Measurements from ENCODE around the gene SLC6A1.
A peak's percentile ranks its signal among the peaks of the same experiment; 100 is the strongest.
"Not testable (repeated sequence)": the region's sequence is repeated elsewhere in the genome, so short reads cannot be mapped to it uniquely, and the experiment has no call there.

The SLC6A1 gene

DNA sequence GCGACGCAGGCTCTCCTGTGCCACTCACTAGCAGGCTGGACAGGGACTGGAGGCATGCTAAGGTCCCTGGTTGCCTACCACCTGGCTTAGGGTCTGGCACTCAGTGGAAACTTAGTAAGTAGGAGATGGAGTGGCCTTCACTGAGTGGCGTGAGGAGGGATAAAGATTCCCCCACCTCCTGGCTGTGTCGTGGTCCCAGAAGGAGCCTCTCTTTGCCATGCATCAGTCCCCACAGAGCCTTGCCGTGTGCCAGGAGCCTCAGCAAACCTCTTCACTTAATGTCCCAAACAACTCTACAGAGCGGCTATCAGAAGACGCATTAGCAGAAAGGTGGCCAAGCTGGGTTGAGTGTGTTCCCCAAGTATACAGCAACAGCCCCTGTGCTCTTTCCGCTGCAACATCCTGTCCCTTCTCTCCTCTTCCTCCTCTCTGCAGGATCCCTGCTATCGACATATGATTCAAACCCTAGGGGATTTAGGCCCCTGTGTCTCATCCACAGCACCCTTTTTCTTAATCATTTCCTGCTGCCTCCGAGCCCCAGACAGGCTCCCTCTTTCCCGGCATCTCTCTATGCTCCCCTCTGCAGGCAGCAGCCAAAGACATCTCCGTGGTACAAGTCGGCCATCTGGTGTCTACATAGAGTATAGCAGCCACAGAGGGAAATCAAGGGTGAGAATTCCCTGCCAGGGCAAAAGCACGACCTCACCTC lies 66.7 kb downstream of the SLC6A1 start:
- Histone ChIP-seq H3K36me3 (ENCODE audit: insufficient read depth, low read depth, low read length) (no peaks in the 10 kb centered on the region), H3K9ac (ENCODE audit: low read depth, low read length) (no peak overlapping the region), H3K27me3 (ENCODE audit: insufficient read depth, low read length) (peaks cover 32% of the 10 kb centered on the region), H3K4me3 (ENCODE audit: low read length) (no peak overlapping the region), H3K9me3 (ENCODE audit: insufficient read depth, low read depth, low read length) (no peaks in the 10 kb centered on the region; the same call in 1 of the 2 replicates), H3K4me1 (ENCODE audit: insufficient read depth, low read length) (no peaks in the 10 kb centered on the region), H3K27ac (ENCODE audit: low read length) (no peak overlapping the region)

DNA sequence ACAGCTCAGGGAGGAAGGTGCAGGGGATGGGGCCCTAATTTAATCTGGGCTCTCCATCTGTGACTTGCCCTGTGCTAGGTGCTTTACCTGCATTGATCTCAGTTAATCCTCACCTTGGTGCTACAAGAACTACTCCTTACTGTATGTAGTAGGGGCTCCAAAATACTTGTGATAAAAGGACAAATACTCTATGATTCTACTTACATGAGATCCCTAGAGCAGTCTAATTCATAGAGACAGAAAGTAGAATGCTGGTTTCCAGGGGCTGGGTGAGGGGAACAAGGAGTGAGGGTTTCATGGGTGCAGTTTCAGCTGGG lies 67.2 kb downstream of the SLC6A1 start:
- no peak overlapping the region for H3K27ac ChIP-seq (ENCODE audit: low read length)
- H3K4me1 ChIP-seq (ENCODE audit: insufficient read depth, low read length): no peaks in the 10 kb centered on the region
- no peak overlapping the region for H3K9ac ChIP-seq (ENCODE audit: low read depth, low read length)
- H3K27me3 ChIP-seq (ENCODE audit: insufficient read depth, low read length): peaks cover 32% of the 10 kb centered on the region
- H3K36me3 ChIP-seq (ENCODE audit: insufficient read depth, low read depth, low read length): no peaks in the 10 kb centered on the region
- H3K9me3 ChIP-seq (ENCODE audit: insufficient read depth, low read depth, low read length): no peaks in the 10 kb centered on the region; the same call in 1 of the 2 replicates
- no peak overlapping the region for H3K4me3 ChIP-seq (ENCODE audit: low read length)

- H3K27ac ChIP-seq (ENCODE audit: low read length): no peak overlapping the region
- H3K4me3 ChIP-seq (ENCODE audit: low read length): peak overlapping the region; percentile 61
- no peaks in the 10 kb centered on the region for H3K4me1 ChIP-seq (ENCODE audit: insufficient read depth, low read length)
- H3K9me3 ChIP-seq (ENCODE audit: insufficient read depth, low read depth, low read length): no peaks in the 10 kb centered on the region; the same call in none of the 2 replicates
- H3K36me3 ChIP-seq (ENCODE audit: insufficient read depth, low read depth, low read length): no peaks in the 10 kb centered on the region
- H3K9ac ChIP-seq (ENCODE audit: low read depth, low read length): no peak overlapping the region
- H3K27me3 ChIP-seq (ENCODE audit: insufficient read depth, low read length): peaks cover 32% of the 10 kb centered on the region
Measured at GRCh38 chr3:11060500-11061251, 68.1 kb downstream of the SLC6A1 start.

DNA sequence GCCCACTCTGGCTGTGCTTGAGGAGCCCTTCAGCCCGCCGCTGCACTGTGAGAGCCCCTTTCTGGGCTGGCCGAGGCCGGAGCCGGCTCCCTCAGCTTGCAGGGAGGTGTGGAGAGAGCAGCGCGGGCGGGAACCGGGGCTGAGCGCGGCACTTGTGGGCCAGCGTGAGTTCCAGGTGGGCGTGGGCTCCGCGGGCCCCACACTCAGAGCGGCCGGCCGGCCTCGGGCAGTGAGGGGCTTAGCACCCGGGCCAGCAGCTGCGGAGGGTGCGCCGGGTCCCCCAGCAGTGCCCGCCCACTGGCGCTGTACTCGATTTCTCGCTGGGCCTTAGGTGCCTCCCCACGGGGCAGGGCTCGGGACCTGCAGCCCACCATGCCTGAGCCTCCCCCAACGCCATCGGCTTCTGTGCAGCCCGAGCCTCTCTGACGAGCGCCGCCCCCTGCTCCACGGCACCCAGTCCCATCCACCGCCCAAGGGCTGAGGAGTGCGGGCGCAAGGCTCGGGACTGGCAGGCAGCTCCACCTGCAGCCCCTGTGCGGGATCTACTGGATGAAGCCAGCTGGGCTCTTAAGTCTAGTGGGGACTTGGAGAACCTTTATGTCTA lies 68.8 kb downstream of the SLC6A1 start:
- H3K4me3 ChIP-seq (ENCODE audit: low read length): peak overlapping the region; percentile 61
- H3K4me1 ChIP-seq (ENCODE audit: insufficient read depth, low read length); H3K36me3 ChIP-seq (ENCODE audit: insufficient read depth, low read depth, low read length); H3K27ac ChIP-seq (ENCODE audit: low read length); H3K9me3 ChIP-seq (ENCODE audit: insufficient read depth, low read depth, low read length); H3K9ac ChIP-seq (ENCODE audit: low read depth, low read length): not testable (repeated sequence)
- H3K27me3 ChIP-seq (ENCODE audit: insufficient read depth, low read length): peaks cover 32% of the 10 kb centered on the region

- Histone ChIP-seq H3K4me3 (ENCODE audit: low read length) (no peak overlapping the region), H3K36me3 (ENCODE audit: insufficient read depth, low read depth, low read length) (no peaks in the 10 kb centered on the region), H3K9me3 (ENCODE audit: insufficient read depth, low read depth, low read length) (peaks cover 3% of the 10 kb centered on the region), H3K9ac (ENCODE audit: low read depth, low read length) (no peak overlapping the region), H3K27me3 (ENCODE audit: insufficient read depth, low read length) (peaks cover 32% of the 10 kb centered on the region), H3K4me1 (ENCODE audit: insufficient read depth, low read length) (no peaks in the 10 kb centered on the region), H3K27ac (ENCODE audit: low read length) (no peak overlapping the region)
Measured at GRCh38 chr3:11062704-11063103, 70.2 kb downstream of the SLC6A1 start.

DNA sequence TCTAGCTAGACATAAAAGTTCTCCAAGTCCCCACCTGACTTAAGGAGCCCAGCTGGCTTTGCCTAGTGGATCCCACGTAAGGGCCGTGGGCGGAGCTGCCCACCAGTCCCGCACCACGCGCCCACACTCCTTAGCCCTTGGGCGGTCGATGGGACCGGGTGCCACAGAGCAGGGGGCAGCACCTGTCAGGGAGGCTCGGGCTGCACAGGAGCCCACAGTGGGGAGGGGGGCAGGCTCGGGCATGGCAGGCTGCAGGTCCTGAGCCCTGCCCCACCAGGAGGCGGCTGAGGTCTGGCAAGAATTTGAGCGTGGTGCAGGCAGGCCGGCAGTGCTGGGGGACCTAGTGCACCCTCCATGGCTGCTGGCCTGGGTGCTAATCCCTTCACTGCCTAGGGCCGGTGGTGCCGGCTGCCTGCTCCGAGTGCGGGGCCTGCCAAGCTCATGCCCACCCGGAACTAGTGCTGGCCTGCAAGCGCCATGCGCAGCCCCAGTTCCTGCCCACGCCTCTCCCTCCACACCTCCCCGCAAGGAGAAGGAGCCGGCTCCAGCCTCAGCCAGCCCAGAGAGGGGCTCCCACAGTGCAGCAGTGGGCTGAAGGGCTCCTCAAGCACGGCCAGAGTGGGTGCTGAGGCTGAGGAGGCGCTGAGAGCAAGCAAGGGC lies 78.7 kb downstream of the SLC6A1 start:
- Histone ChIP-seq H3K9me3 (ENCODE audit: insufficient read depth, low read depth, low read length) (peaks cover 14% of the 10 kb centered on the region), H3K9ac (ENCODE audit: low read depth, low read length) (no peak overlapping the region), H3K27ac (ENCODE audit: low read length) (no peak overlapping the region), H3K4me3 (ENCODE audit: low read length) (no peak overlapping the region), H3K27me3 (ENCODE audit: insufficient read depth, low read length) (no peaks in the 10 kb centered on the region), H3K4me1 (ENCODE audit: insufficient read depth, low read length) (no peaks in the 10 kb centered on the region), H3K36me3 (ENCODE audit: insufficient read depth, low read depth, low read length) (no peaks in the 10 kb centered on the region)

GRCh38 chr3:11072631-11073030 lies 80.1 kb downstream of the SLC6A1 start:
- no peaks in the 10 kb centered on the region for H3K4me1 ChIP-seq (ENCODE audit: insufficient read depth, low read length)
- no peak overlapping the region for H3K27ac ChIP-seq (ENCODE audit: low read length)
- no peak overlapping the region for H3K4me3 ChIP-seq (ENCODE audit: low read length)
- H3K9ac ChIP-seq (ENCODE audit: low read depth, low read length): no peak overlapping the region
- H3K36me3 ChIP-seq (ENCODE audit: insufficient read depth, low read depth, low read length): no peaks in the 10 kb centered on the region
- H3K9me3 ChIP-seq (ENCODE audit: insufficient read depth, low read depth, low read length): peaks cover 12% of the 10 kb centered on the region; the same call in 1 of the 2 replicates
- H3K27me3 ChIP-seq (ENCODE audit: insufficient read depth, low read length): no peaks in the 10 kb centered on the region

- no peaks in the 10 kb centered on the region for H3K36me3 ChIP-seq (ENCODE audit: insufficient read depth, low read depth, low read length)
- H3K27me3 ChIP-seq (ENCODE audit: insufficient read depth, low read length): no peaks in the 10 kb centered on the region
- no peak overlapping the region for H3K4me3 ChIP-seq (ENCODE audit: low read length)
- no peak overlapping the region for H3K9ac ChIP-seq (ENCODE audit: low read depth, low read length)
- no peaks in the 10 kb centered on the region for H3K4me1 ChIP-seq (ENCODE audit: insufficient read depth, low read length)
- 0 out of 2 replicates have a peak, but pooled peaks cover 3% of the 10 kb centered on the region for H3K9me3 ChIP-seq (ENCODE audit: insufficient read depth, low read depth, low read length)
- no peak overlapping the region for H3K27ac ChIP-seq (ENCODE audit: low read length)
Measured at GRCh38 chr3:11074011-11074410, 81.5 kb downstream of the SLC6A1 start.

DNA sequence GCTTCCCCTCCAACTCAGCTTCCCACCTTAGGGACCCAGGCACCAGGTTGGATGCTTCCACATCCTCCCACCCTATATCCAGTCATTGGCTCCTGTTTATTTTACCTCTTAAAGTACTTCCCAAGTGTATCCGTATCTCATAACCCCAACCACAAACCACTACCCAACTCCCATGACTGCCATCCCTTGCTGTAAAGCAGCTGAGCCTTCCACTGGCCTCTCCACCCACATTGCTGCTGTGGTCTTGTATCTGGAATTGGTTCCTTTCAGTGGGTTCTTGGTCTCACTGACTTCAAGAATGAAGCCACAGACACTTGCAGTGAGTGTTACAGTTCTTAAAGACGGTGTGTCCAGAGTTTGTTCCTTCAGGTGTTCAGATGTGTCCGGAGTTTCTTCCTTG lies 81.9 kb downstream of the SLC6A1 start:
- Histone ChIP-seq H3K4me3 (ENCODE audit: low read length) (no peak overlapping the region), H3K36me3 (ENCODE audit: insufficient read depth, low read depth, low read length) (no peaks in the 10 kb centered on the region), H3K4me1 (ENCODE audit: insufficient read depth, low read length) (no peaks in the 10 kb centered on the region), H3K9me3 (ENCODE audit: insufficient read depth, low read depth, low read length) (no peaks in the 10 kb centered on the region), H3K27ac (ENCODE audit: low read length) (no peak overlapping the region), H3K9ac (ENCODE audit: low read depth, low read length) (no peak overlapping the region), H3K27me3 (ENCODE audit: insufficient read depth, low read length) (no peaks in the 10 kb centered on the region)

- H3K9ac ChIP-seq (ENCODE audit: low read depth, low read length); H3K27ac ChIP-seq (ENCODE audit: low read length); H3K4me3 ChIP-seq (ENCODE audit: low read length); H3K36me3 ChIP-seq (ENCODE audit: insufficient read depth, low read depth, low read length); H3K4me1 ChIP-seq (ENCODE audit: insufficient read depth, low read length); H3K27me3 ChIP-seq (ENCODE audit: insufficient read depth, low read length); H3K9me3 ChIP-seq (ENCODE audit: insufficient read depth, low read depth, low read length): not testable (repeated sequence)
Measured at GRCh38 chr3:11075122-11075521, 82.6 kb downstream of the SLC6A1 start.

DNA sequence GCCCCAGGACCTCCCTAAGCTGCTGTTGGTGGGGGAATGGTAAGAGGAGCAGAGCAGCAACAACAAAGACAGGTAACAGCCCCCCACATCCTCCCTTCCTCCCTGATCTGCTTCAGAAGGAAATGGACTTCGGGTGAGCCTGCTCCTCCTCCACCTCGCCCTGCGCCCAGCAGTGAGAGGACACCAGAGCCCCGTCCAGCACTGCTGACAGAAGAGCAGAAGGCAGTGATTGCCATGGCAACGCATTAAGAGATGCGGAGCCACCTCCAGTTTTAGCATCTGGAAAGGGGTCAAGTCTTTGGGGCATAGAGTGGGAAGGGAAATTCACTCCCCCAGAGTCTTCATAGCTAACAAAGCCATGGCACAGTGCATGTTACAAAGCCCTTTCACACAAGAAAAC lies 84.2 kb downstream of the SLC6A1 start:
- H3K9ac ChIP-seq (ENCODE audit: low read depth, low read length): no peak overlapping the region
- no peaks in the 10 kb centered on the region for H3K27me3 ChIP-seq (ENCODE audit: insufficient read depth, low read length)
- no peak overlapping the region for H3K27ac ChIP-seq (ENCODE audit: low read length)
- no peaks in the 10 kb centered on the region for H3K9me3 ChIP-seq (ENCODE audit: insufficient read depth, low read depth, low read length)
- no peaks in the 10 kb centered on the region for H3K4me1 ChIP-seq (ENCODE audit: insufficient read depth, low read length)
- H3K36me3 ChIP-seq (ENCODE audit: insufficient read depth, low read depth, low read length): no peaks in the 10 kb centered on the region
- H3K4me3 ChIP-seq (ENCODE audit: low read length): no peak overlapping the region
